ENCODE results near the gene SLC27A2. TPM values are rescaled to one million over a fixed set of nuclear protein-coding genes. Genes with fewer than 3 reads are reported as not detected.

The SLC27A2 gene
- total RNA-seq, 6 donors from 2014 or later, result 0.66 to 18.2 (median 2.5) TPM

- DNase-seq (no peak), ATAC-seq (ENCODE audit: low FRiP score in 2 of 2) (no peak)
- TF ChIP-seq EP300 (IDR thresholded peaks at IDR 0.05) (no peak), POLR2A (IDR thresholded peaks at IDR 0.05) (no peak), POLR2AphosphoS5 (IDR thresholded peaks at IDR 0.05) (no peak), CTCF (IDR thresholded peaks at IDR 0.05) (no peak)
- Histone ChIP-seq H3K27me3 (no peaks in the 10 kb centered on the region), H3K9me3 (no peaks in the 10 kb centered on the region), H3K4me3 (no peak overlapping the region), H3K27ac (no peak overlapping the region), H3K4me1 (no peaks in the 10 kb centered on the region), H3K36me3 (no peaks in the 10 kb centered on the region)
- WGBS, 2 donors, result 66 to 82% methylated on average over 8 of the region's 8 CpGs
Measured at GRCh38 chr15:50210462-50211157, 28.6 kb downstream of the SLC27A2 start.

- Histone ChIP-seq H3K27ac (no peak overlapping the region), H3K36me3 (no peaks in the 10 kb centered on the region), H3K9me3 (no peaks in the 10 kb centered on the region), H3K4me3 (no peak overlapping the region), H3K4me1 (no peaks in the 10 kb centered on the region), H3K27me3 (no peaks in the 10 kb centered on the region)
- ATAC-seq (ENCODE audit: low FRiP score in 2 of 2) (no peak), DNase-seq (no peak)
- WGBS, 2 donors, result 47 to 58% methylated on average over 1 of the region's 1 CpG
- TF ChIP-seq EP300 (IDR thresholded peaks at IDR 0.05), result no peak
- no peak for TF ChIP-seq CTCF (IDR thresholded peaks at IDR 0.05)
- no peak for TF ChIP-seq POLR2A (IDR thresholded peaks at IDR 0.05)
- TF ChIP-seq POLR2AphosphoS5 (IDR thresholded peaks at IDR 0.05), result no peak
Measured at GRCh38 chr15:50218291-50218690, 36.3 kb downstream of the SLC27A2 start.

GRCh38 chr15:50218691-50219090 lies 36.7 kb downstream of the SLC27A2 start:
- H3K9me3 ChIP-seq, result no peaks in the 10 kb centered on the region
- DNase-seq, result no peak
- TF ChIP-seq EP300 (IDR thresholded peaks at IDR 0.05) (no peak), POLR2AphosphoS5 (IDR thresholded peaks at IDR 0.05) (no peak), CTCF (IDR thresholded peaks at IDR 0.05) (no peak), POLR2A (IDR thresholded peaks at IDR 0.05) (no peak)
- WGBS, 2 donors, result 58 to 71% methylated on average over 1 of the region's 1 CpG
- H3K4me3 ChIP-seq, result no peak overlapping the region
- H3K27ac ChIP-seq, result no peak overlapping the region
- ATAC-seq (ENCODE audit: low FRiP score in 2 of 2), result no peak
- H3K36me3 ChIP-seq, result no peaks in the 10 kb centered on the region
- H3K27me3 ChIP-seq, result no peaks in the 10 kb centered on the region
- H3K4me1 ChIP-seq, result no peaks in the 10 kb centered on the region

GRCh38 chr15:50219820-50220219 lies 37.8 kb downstream of the SLC27A2 start:
- no peaks in the 10 kb centered on the region for H3K4me1 ChIP-seq
- TF ChIP-seq POLR2AphosphoS5 (IDR thresholded peaks at IDR 0.05), result no peak
- no peak for TF ChIP-seq EP300 (IDR thresholded peaks at IDR 0.05)
- TF ChIP-seq CTCF (IDR thresholded peaks at IDR 0.05), result no peak
- no peak for TF ChIP-seq POLR2A (IDR thresholded peaks at IDR 0.05)
- WGBS, 2 donors, result 91 to 95% methylated on average over 2 of the region's 2 CpGs

GRCh38 chr15:50222181-50222580 lies 40.2 kb downstream of the SLC27A2 start:
- Histone ChIP-seq H3K27ac (no peak overlapping the region), H3K27me3 (no peaks in the 10 kb centered on the region), H3K4me1 (no peaks in the 10 kb centered on the region), H3K36me3 (no peaks in the 10 kb centered on the region), H3K4me3 (no peak overlapping the region), H3K9me3 (no peaks in the 10 kb centered on the region)
- no peak for ATAC-seq (ENCODE audit: low FRiP score in 2 of 2)
- no peak for DNase-seq
- 68 to 80% methylated on average over 2 of the region's 2 CpGs for WGBS, 2 donors
- TF ChIP-seq POLR2AphosphoS5 (IDR thresholded peaks at IDR 0.05) (no peak), CTCF (IDR thresholded peaks at IDR 0.05) (no peak), EP300 (IDR thresholded peaks at IDR 0.05) (no peak), POLR2A (IDR thresholded peaks at IDR 0.05) (no peak)

More at GRCh38 chr15:50219820-50220219, 37.8 kb downstream of the SLC27A2 start:
- Histone ChIP-seq H3K27ac (no peak overlapping the region), H3K9me3 (no peaks in the 10 kb centered on the region), H3K36me3 (no peaks in the 10 kb centered on the region), H3K27me3 (no peaks in the 10 kb centered on the region), H3K4me3 (no peak overlapping the region)
- DNase-seq, result no peak
- no peak for ATAC-seq (ENCODE audit: low FRiP score in 2 of 2)
